Testis (tissue), 2 donors: ENCODE data around the gene BEGAIN.

ENCODE experiments used
- POLR2A ChIP-seq: fragments of 450-650 bp; IDR thresholded peaks from one replicate; pipeline ENCODE4 v1.6.1; 2017; ENCODE audit warnings: antibody characterized with exemption, mild to moderate bottlenecking, moderate library complexity
- TF ChIP-seq, protein P1 (sequence below), 3 experiments: fragments of 450-650 bp in 2 of 3; fragments of 200-600 bp in 1 of 3; sonication (generic) in 1 of 3; IDR thresholded peaks; one replicate each; pipeline ENCODE4 v1.5.1; 2016 to 2019; ENCODE audit warnings: antibody characterized with exemption in 3 of 3, mild to moderate bottlenecking in 2 of 3, moderate library complexity in 1 of 3

DNA sequence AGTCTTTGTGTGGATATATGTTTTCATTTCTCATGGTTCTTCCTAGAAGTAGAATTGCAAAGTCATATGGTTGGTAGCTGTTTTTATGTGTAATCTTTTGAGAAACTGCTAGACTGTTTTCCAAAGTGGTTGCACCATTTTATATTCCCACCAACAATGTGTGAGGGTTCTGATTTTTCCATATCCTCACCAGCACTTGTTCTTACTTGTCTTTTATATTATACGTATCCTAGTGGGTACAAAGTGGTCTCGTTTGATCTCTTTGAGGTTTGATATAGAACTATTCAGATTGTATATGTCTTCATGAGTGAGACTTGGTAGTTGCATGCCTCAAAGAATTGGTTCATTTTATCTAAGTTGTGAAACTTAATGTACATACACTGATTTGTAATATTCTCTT lies 91.3 kb downstream of the BEGAIN start:
- TF ChIP-seq, protein P1, sequence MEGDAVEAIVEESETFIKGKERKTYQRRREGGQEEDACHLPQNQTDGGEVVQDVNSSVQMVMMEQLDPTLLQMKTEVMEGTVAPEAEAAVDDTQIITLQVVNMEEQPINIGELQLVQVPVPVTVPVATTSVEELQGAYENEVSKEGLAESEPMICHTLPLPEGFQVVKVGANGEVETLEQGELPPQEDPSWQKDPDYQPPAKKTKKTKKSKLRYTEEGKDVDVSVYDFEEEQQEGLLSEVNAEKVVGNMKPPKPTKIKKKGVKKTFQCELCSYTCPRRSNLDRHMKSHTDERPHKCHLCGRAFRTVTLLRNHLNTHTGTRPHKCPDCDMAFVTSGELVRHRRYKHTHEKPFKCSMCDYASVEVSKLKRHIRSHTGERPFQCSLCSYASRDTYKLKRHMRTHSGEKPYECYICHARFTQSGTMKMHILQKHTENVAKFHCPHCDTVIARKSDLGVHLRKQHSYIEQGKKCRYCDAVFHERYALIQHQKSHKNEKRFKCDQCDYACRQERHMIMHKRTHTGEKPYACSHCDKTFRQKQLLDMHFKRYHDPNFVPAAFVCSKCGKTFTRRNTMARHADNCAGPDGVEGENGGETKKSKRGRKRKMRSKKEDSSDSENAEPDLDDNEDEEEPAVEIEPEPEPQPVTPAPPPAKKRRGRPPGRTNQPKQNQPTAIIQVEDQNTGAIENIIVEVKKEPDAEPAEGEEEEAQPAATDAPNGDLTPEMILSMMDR (IDR thresholded peaks at IDR 0.05): no peak
- no peak for TF ChIP-seq POLR2A
